CD4-positive, alpha-beta T cell (primary cell): ENCODE measurements around the gene NATD1. TPM values are rescaled to one million over a fixed set of nuclear protein-coding genes. Genes with fewer than 3 reads are reported as not detected.

ENCODE experiments used
- ATAC-seq: fragments of 200-7000 bp; cut with Tn5 transposase; one replicate; pipeline ENCODE4 v1.10.0; 2022; ENCODE audit warnings: mild to moderate bottlenecking; ENCODE audit not compliant: poor library complexity
- CTCF ChIA-PET: fragments of 350-600 bp; sonication (Branson Sonifier 250); formaldehyde crosslinking; loops from one replicate; lab custom pipeline; 2021; ENCODE audit warnings: antibody characterized with exemption, inconsistent platforms; lab: Charles Lee
- POLR2A ChIA-PET: fragments of 350-600 bp; sonication (Branson Sonifier 250); formaldehyde crosslinking; loops from one replicate; lab custom pipeline; 2021; ENCODE audit warnings: antibody characterized with exemption, inconsistent platforms; lab: Charles Lee
- DNase-seq, 14 experiments: peaks; one replicate each; pipeline ENCODE4 v3.0.0-alpha.2; 2013 to 2020; ENCODE audit warnings: mixed read lengths in 2 of 14
- H3K27ac ChIP-seq, 2 donors: one replicate each; pipeline versions ENCODE4 v1.5.1 to v1.7.0; 2013; ENCODE audit warnings: low read length in 2 of 2, low read depth in 1 of 2, mild to moderate bottlenecking in 1 of 2
- H3K27me3 ChIP-seq, 2 experiments: 1 replicate in 1 of 2; 2 replicates in 1 of 2; pipeline versions ENCODE4 v1.6.1 to v1.7.0; 2013; ENCODE audit warnings: low read length in 2 of 2, control low read depth in 1 of 2, mild to moderate bottlenecking in 1 of 2, moderate library complexity in 1 of 2; ENCODE audit not compliant: insufficient read depth in 2 of 2, control insufficient read depth in 1 of 2
- H3K36me3 ChIP-seq: one replicate; pipeline ENCODE4 v1.6.1; 2013; ENCODE audit warnings: low read length, control low read depth; ENCODE audit not compliant: insufficient read depth
- H3K4me1 ChIP-seq: one replicate; pipeline ENCODE4 v1.6.1; 2013; ENCODE audit warnings: low read length, control low read depth; ENCODE audit not compliant: insufficient read depth
- H3K4me3 ChIP-seq: one replicate; pipeline ENCODE4 v1.5.1; 2013; ENCODE audit warnings: mild to moderate bottlenecking, low read length, moderate library complexity
- H3K9me3 ChIP-seq, 2 experiments: 1 replicate in 1 of 2; 2 replicates in 1 of 2; pipeline versions ENCODE4 v1.6.1 to v1.7.0; 2013; ENCODE audit warnings: low read length in 2 of 2, mild to moderate bottlenecking in 2 of 2, control low read depth in 1 of 2, moderate library complexity in 1 of 2; ENCODE audit not compliant: control insufficient read depth in 1 of 2, insufficient read depth in 1 of 2
- H3K27ac Mint-ChIP-seq: one replicate; pipeline ENCODE4 v1.8.0; 2020; ENCODE audit warnings: mixed read lengths
- H3K27me3 Mint-ChIP-seq: one replicate; pipeline ENCODE4 v1.8.0; 2021; ENCODE audit warnings: mixed read lengths
- H3K36me3 Mint-ChIP-seq: one replicate; pipeline ENCODE4 v1.8.0; 2021; ENCODE audit warnings: low read depth, mixed read lengths
- H3K4me1 Mint-ChIP-seq: one replicate; pipeline ENCODE4 v1.8.0; 2021; ENCODE audit warnings: low read depth, mixed read lengths
- H3K4me3 Mint-ChIP-seq: one replicate; pipeline ENCODE4 v1.8.0; 2020; ENCODE audit warnings: mild to moderate bottlenecking, mixed read lengths
- H3K9me3 Mint-ChIP-seq: one replicate; pipeline ENCODE4 v1.8.0; 2020; ENCODE audit warnings: mixed read lengths
- intact Hi-C, 2 experiments: fragments of 100-400 bp; cut with DNase I in 1 of 2; cut with micrococcal nuclease in 1 of 2; formaldehyde crosslinking; loops; one replicate each; pipeline versions ENCODE4 v1.15.1 to v1.9.0; 2023 to 2025; cut with DNase I, micrococcal nuclease
- total RNA-seq, 174 experiments: library from RNA in 2 of 174; stranded (reverse) in 2 of 174; gene quantifications; one replicate each; pipeline ENCODE4 v1.2.3 and lab custom pipeline; 2021 to 2026
- TF ChIP-seq, protein P1 (sequence below): fragments of 200-600 bp; IDR thresholded peaks from one replicate; pipeline ENCODE4 v1.8.0; 2022; ENCODE audit warnings: antibody characterized with exemption, mild to moderate bottlenecking

The NATD1 gene
- total RNA-seq, 2 experiments from 2014 or later: 5.9 to 6.1 TPM

DNA sequence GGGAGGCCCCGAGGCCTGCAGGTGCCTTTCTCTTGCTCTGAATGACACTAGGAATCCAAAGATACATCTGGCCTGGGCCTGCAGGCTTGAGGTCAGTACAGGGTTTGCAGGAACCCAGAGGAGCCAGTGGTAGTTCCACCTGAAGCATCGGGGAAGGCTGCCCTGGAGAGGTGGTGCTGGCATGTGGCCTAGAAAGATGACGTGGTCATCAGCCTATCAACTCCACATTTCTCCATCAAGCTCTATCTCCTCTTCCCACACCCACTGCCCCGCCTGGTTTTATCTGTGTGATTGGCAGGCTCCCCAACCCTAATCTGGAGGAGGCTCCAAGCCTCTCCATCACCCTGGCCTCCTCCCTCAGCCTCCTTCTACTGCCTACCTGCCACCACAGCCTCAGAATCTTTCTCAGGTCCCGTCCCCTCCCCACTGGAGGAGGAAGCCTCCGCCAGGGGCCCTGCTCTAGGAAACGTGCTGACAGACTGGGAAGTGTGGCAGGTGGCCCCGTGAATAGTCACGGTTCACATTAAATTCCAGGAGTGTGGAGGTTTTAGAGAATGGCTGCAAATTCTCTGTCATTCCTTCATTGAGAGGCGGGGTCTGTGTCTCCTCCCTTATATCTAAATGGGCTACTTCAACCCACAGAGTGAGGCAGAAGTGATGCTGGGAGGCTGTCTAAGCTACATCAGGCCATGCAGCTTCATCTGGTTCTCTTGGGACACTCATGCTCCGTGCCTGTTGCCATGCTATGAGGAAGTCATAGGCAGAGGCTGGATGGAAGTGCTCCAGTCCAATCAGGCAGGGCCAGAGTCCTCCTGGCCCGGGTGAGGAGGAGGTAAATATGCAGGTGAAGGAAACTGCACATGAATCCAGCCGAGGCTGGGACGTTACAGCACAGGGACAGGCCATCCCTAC, 19.9 kb upstream of the NATD1 start:
- Histone ChIP-seq H3K4me3 (no peak overlapping the region), H3K36me3 (no peaks in the 10 kb centered on the region), H3K4me1 (peaks cover 41% of the 10 kb centered on the region), H3K27ac (no peak overlapping the region), H3K9me3 (no peaks in the 10 kb centered on the region), H3K27me3 (no peaks in the 10 kb centered on the region)
- DNase-seq (no peak), ATAC-seq (no peak)
- Mint-ChIP-seq H3K9me3 (no peaks in the 10 kb centered on the region), H3K4me3 (peak overlapping the region; percentile 38), H3K27me3 (no peaks in the 10 kb centered on the region), H3K27ac (no peak overlapping the region), H3K4me1 (peaks cover 40% of the 10 kb centered on the region), H3K36me3 (no peaks in the 10 kb centered on the region)
- ChIA-PET CTCF (no interaction called here), POLR2A (no interaction called here)
- intact Hi-C loops: no loop called here
- TF ChIP-seq, protein P1, sequence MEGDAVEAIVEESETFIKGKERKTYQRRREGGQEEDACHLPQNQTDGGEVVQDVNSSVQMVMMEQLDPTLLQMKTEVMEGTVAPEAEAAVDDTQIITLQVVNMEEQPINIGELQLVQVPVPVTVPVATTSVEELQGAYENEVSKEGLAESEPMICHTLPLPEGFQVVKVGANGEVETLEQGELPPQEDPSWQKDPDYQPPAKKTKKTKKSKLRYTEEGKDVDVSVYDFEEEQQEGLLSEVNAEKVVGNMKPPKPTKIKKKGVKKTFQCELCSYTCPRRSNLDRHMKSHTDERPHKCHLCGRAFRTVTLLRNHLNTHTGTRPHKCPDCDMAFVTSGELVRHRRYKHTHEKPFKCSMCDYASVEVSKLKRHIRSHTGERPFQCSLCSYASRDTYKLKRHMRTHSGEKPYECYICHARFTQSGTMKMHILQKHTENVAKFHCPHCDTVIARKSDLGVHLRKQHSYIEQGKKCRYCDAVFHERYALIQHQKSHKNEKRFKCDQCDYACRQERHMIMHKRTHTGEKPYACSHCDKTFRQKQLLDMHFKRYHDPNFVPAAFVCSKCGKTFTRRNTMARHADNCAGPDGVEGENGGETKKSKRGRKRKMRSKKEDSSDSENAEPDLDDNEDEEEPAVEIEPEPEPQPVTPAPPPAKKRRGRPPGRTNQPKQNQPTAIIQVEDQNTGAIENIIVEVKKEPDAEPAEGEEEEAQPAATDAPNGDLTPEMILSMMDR: no peak

DNA sequence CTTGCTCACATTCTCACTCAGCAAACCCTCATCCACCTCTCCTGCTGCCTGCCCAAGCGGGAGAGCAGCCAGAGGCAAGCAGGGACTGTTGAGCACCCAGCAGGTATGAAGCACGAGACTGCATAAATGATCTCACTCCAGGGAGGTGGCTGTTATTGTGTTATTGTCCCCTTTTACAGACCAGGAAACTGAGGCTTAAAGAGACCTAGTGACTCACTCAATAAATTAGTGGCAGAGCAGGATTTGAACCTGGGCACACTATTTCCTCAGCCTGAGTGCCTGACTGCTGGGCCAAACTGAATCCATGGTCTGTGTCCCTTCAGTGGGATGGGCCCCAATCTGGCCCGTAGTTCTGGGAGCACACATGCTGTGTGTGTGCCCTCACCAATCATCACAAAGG, 19.0 kb upstream of the NATD1 start:
- no peak for ATAC-seq
- H3K27ac ChIP-seq: no peak overlapping the region
- Mint-ChIP-seq H3K27me3 (no peaks in the 10 kb centered on the region), H3K4me1 (peaks cover 43% of the 10 kb centered on the region), H3K9me3 (no peaks in the 10 kb centered on the region), H3K4me3 (no peak overlapping the region), H3K27ac (no peak overlapping the region), H3K36me3 (no peaks in the 10 kb centered on the region)
- no peaks in the 10 kb centered on the region for H3K27me3 ChIP-seq
- no peaks in the 10 kb centered on the region for H3K9me3 ChIP-seq
- ChIA-PET CTCF (no interaction called here), POLR2A (no interaction called here)
- H3K4me1 ChIP-seq: peaks cover 41% of the 10 kb centered on the region
- DNase-seq: no peak
- TF ChIP-seq, protein P1: no peak
- intact Hi-C loops: no loop called here
- H3K4me3 ChIP-seq: no peak overlapping the region
- H3K36me3 ChIP-seq: no peaks in the 10 kb centered on the region

DNA sequence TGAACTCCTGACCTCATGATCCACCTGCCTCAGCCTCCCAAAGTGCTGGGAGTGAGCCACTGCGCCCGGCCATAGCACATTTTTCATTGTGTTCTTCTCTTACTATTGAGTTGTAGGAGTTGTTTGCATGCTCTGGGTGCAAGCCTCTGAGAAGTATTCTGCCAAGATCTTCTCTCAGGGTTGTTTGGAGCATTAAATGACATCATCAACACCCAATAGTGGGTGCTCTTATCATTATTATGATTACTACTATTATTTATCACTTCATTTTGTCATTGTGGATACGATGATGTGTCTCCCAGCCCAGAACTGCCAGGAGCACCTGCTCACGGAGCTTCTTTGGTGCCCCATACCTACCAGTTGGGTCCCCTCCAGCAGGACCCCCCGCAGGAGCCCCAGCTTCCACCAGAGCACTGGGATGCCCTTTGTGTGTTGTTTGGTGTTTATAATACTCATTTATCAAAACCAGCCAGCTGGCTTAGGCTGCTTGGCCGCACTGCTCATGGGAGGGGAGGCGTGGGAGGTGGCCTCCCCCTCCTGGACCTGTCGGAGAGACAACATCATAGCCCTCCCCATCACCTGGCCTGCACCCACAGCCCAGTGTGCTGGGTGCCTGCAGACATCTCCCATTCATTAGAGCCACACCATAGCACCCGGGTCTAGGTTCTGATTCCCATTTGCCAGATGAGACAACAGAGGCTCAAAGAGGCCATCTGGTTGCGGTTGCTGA, 18.4 kb upstream of the NATD1 start:
- DNase-seq (no peak), ATAC-seq (no peak)
- Histone ChIP-seq H3K4me1 (peaks cover 38% of the 10 kb centered on the region), H3K27ac (no peak overlapping the region), H3K36me3 (no peaks in the 10 kb centered on the region), H3K9me3 (no peaks in the 10 kb centered on the region), H3K4me3 (no peak overlapping the region), H3K27me3 (no peaks in the 10 kb centered on the region)
- H3K27me3 Mint-ChIP-seq: no peaks in the 10 kb centered on the region
- ChIA-PET POLR2A (no interaction called here), CTCF (no interaction called here)
- TF ChIP-seq, protein P1: no peak
- H3K9me3 Mint-ChIP-seq: no peaks in the 10 kb centered on the region
- H3K4me3 Mint-ChIP-seq: no peak overlapping the region
- no peak overlapping the region for H3K27ac Mint-ChIP-seq
- peaks cover 40% of the 10 kb centered on the region for H3K4me1 Mint-ChIP-seq
- intact Hi-C loops: no loop called here
- no peaks in the 10 kb centered on the region for H3K36me3 Mint-ChIP-seq
